ENCODE measurements around the gene GPR25.
"Not testable (repeated sequence)": the region's sequence is repeated elsewhere in the genome, so short reads cannot be mapped to it uniquely, and the experiment has no call there.

Gene GPR25

GRCh38 chr1:200906491-200906890, 33.7 kb downstream of the GPR25 start:
- no peak for TF ChIP-seq CTCF (IDR thresholded peaks at IDR 0.05; ENCODE audit: low read depth, low read length)
- DNase-seq (ENCODE audit: extremely low read depth, low read depth), result no peak

- no peak for TF ChIP-seq CTCF (IDR thresholded peaks at IDR 0.05; ENCODE audit: low read depth, low read length)
- DNase-seq (ENCODE audit: extremely low read depth, low read depth), result no peak
Observed at GRCh38 chr1:200907611-200908097, 34.9 kb downstream of the GPR25 start.

GRCh38 chr1:200908191-200908868, 35.5 kb downstream of the GPR25 start:
- no peak for TF ChIP-seq CTCF (IDR thresholded peaks at IDR 0.05; ENCODE audit: low read depth, low read length)

GRCh38 chr1:200909071-200909470, 36.3 kb downstream of the GPR25 start:
- no peak for TF ChIP-seq CTCF (IDR thresholded peaks at IDR 0.05; ENCODE audit: low read depth, low read length)
- DNase-seq (ENCODE audit: extremely low read depth, low read depth), result no peak

More at GRCh38 chr1:200908191-200908868, 35.5 kb downstream of the GPR25 start:
- DNase-seq (ENCODE audit: extremely low read depth, low read depth), result no peak

GRCh38 chr1:200909757-200910239, 37.0 kb downstream of the GPR25 start:
- no peak for DNase-seq (ENCODE audit: extremely low read depth, low read depth)
- no peak for TF ChIP-seq CTCF (IDR thresholded peaks at IDR 0.05; ENCODE audit: low read depth, low read length)

- no peak for TF ChIP-seq CTCF (IDR thresholded peaks at IDR 0.05; ENCODE audit: low read depth, low read length)
- DNase-seq (ENCODE audit: extremely low read depth, low read depth), result no peak
Observed at GRCh38 chr1:200911361-200911760, 38.6 kb downstream of the GPR25 start.

- not testable (repeated sequence) for DNase-seq (ENCODE audit: extremely low read depth, low read depth)
Observed at GRCh38 chr1:200911936-200912335, 39.2 kb downstream of the GPR25 start.
